Smooth muscle cell (in vitro differentiated cells): Measurements from ENCODE around the gene CAMKV. TPM values are rescaled to one million over a fixed set of nuclear protein-coding genes. Genes with fewer than 3 reads are reported as not detected.

Experiments used
- DNase-seq: peaks from one replicate; lab custom pipeline; 2025; ENCODE audit not compliant: unreplicated experiment; lab: John Stamatoyannopoulos, UW
- H2AFZ ChIP-seq: fragments of 200-600 bp; sonication (generic); 2 replicates; pipeline ENCODE4 v1.6.0; 2016; ENCODE audit warnings: antibody characterized with exemption, low read depth, mild to moderate bottlenecking
- H3F3A ChIP-seq: fragments of 200-600 bp; sonication (generic); 2 replicates; pipeline ENCODE4 v1.6.0; 2017; ENCODE audit warnings: antibody characterized with exemption, low read depth
- H3K27ac ChIP-seq: fragments of 200-600 bp; sonication (generic); 2 replicates; pipeline ENCODE4 v1.5.1; 2016; ENCODE audit warnings: low read depth, mild to moderate bottlenecking
- H3K27me3 ChIP-seq: fragments of 200-600 bp; sonication (generic); 2 replicates; pipeline ENCODE4 v1.6.1; 2016; ENCODE audit warnings: low read depth, mild to moderate bottlenecking
- H3K36me3 ChIP-seq: fragments of 200-600 bp; sonication (generic); 2 replicates; pipeline ENCODE4 v1.5.1; 2016; ENCODE audit warnings: low read depth
- H3K4me1 ChIP-seq: fragments of 200-600 bp; sonication (generic); 2 replicates; pipeline ENCODE4 v1.5.1; 2016; ENCODE audit warnings: low read depth
- H3K4me2 ChIP-seq: fragments of 200-600 bp; sonication (generic); 2 replicates; pipeline ENCODE4 v1.6.0; 2016; ENCODE audit warnings: mild to moderate bottlenecking
- H3K4me3 ChIP-seq: fragments of 200-600 bp; sonication (generic); 2 replicates; pipeline ENCODE4 v1.5.1; 2016; ENCODE audit warnings: mild to moderate bottlenecking
- H3K79me2 ChIP-seq: fragments of 200-600 bp; sonication (generic); 2 replicates; pipeline ENCODE4 v1.6.0; 2016; ENCODE audit warnings: low read depth, mild to moderate bottlenecking
- H3K9ac ChIP-seq: fragments of 200-600 bp; sonication (generic); 2 replicates; pipeline ENCODE4 v1.6.0; 2016; ENCODE audit warnings: low read depth
- H3K9me3 ChIP-seq: fragments of 200-600 bp; sonication (generic); replicated peaks from 2 replicates; pipeline ENCODE4 v1.5.1; 2016; ENCODE audit warnings: low read depth
- H4K20me1 ChIP-seq: fragments of 200-600 bp; sonication (generic); 2 replicates; pipeline ENCODE4 v1.6.0; 2016; ENCODE audit warnings: low read depth
- WGBS: methylation state at CpG from one replicate; pipeline ENCODE4 v1.1.7; 2016; ENCODE audit warnings: low lambda C conversion rate; 5-methylcytosine and 5-hydroxymethylcytosine counted together
- polyA plus RNA-seq: library from polyadenylated mRNA; unstranded; fragments of >200 nt; fragmentation: Nextera tagmentation; extraction: Ambion mirVana; gene quantifications from 2 replicates; pipeline ENCODE4 v1.2.1, GENCODE V29; 2016
- total RNA-seq: library from RNA; depleted of rRNA; stranded (reverse); fragments of >200 nt; gene quantifications from 2 replicates; pipeline ENCODE4 v1.2.3, GENCODE V29; 2014
- TF ChIP-seq, protein P1 (sequence below): fragments of 200-600 bp; sonication (generic); IDR thresholded peaks from 2 replicates; pipeline ENCODE4 v1.5.1; 2017; ENCODE audit warnings: borderline replicate concordance, mild to moderate bottlenecking, antibody characterized with exemption; ENCODE audit not compliant: insufficient read depth, poor library complexity, severe bottlenecking

Gene CAMKV
- total and polyA plus RNA-seq, 2 experiments from 2014 or later, result not detected

DNA sequence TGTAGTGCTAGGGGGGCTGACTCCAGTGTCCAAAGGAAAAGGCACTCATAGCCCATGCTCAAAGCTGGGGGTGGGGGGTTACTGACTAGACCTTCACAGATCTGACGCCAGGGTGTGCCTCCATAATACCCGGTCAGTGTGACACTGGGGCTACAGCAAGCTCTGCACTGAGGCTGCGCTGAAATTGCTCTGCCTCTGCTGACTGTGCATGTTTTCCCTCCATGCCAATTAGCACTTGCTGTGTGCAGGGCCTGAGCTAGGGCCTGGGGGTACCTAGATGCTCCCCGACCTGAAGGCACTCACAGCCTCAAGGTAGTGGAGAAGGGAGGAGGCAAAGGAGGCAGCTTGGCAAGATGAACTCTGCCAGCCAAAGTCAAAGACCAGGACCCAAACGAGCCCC lies 5.2 kb downstream of the CAMKV start:
- Histone ChIP-seq H3K4me2 (no peak overlapping the region), H3F3A (no peaks in the 10 kb centered on the region), H3K9me3 (no peaks in the 10 kb centered on the region), H3K79me2 (no peaks in the 10 kb centered on the region), H2AFZ (no peak overlapping the region), H3K4me1 (peaks cover 16% of the 10 kb centered on the region), H3K4me3 (no peak overlapping the region), H3K36me3 (no peaks in the 10 kb centered on the region), H3K27ac (no peak overlapping the region), H4K20me1 (no peaks in the 10 kb centered on the region), H3K27me3 (peaks cover 28% of the 10 kb centered on the region), H3K9ac (no peak overlapping the region)
- 77% methylated on average over 5 of the region's 5 CpGs for WGBS
- DNase-seq, result no peak
- TF ChIP-seq, protein P1, sequence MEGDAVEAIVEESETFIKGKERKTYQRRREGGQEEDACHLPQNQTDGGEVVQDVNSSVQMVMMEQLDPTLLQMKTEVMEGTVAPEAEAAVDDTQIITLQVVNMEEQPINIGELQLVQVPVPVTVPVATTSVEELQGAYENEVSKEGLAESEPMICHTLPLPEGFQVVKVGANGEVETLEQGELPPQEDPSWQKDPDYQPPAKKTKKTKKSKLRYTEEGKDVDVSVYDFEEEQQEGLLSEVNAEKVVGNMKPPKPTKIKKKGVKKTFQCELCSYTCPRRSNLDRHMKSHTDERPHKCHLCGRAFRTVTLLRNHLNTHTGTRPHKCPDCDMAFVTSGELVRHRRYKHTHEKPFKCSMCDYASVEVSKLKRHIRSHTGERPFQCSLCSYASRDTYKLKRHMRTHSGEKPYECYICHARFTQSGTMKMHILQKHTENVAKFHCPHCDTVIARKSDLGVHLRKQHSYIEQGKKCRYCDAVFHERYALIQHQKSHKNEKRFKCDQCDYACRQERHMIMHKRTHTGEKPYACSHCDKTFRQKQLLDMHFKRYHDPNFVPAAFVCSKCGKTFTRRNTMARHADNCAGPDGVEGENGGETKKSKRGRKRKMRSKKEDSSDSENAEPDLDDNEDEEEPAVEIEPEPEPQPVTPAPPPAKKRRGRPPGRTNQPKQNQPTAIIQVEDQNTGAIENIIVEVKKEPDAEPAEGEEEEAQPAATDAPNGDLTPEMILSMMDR, result no peak

DNA sequence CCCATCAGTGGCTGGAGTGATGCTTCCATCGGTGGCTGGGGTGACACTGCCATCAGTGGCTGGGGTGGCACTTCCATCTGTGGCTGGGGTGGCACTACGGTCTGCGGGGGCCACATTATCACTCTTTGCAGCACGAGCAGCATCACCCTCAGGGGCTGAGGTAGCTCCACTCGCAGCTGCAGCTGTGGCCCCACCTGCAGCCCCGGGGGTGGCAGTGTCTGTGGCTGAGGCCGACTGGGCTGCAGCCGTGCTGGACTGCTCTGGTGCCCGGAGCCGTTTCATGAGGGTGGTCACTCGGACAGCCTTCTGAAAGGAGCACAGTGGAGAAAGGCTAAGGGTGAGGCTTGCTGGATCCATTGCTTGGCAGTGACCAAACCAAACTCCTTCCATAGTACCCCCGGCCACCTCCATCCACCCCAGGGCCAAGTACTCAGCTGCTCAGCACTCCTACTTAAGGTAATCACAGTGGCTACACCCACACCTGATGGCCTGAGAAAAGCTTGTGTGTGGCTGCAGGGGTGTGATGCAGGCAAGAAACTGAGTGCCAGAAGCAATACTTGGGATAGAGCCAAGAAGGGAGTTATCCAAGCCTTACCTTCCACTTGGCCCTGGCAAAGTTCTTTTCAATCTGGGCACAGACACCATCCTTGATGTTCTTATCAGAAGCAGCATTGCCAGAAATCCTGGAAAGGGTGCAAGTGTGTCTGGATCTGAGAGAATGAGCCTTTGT lies 10.0 kb downstream of the CAMKV start:
- H3K4me1 ChIP-seq, result peaks cover 7% of the 10 kb centered on the region
- H3K27ac ChIP-seq, result no peak overlapping the region
- no peak overlapping the region for H3K4me3 ChIP-seq
- TF ChIP-seq, protein P1, result no peak
- no peaks in the 10 kb centered on the region for H3F3A ChIP-seq
- no peak overlapping the region for H3K9ac ChIP-seq
- H3K27me3 ChIP-seq, result peaks cover 8% of the 10 kb centered on the region
- DNase-seq, result no peak
- no peaks in the 10 kb centered on the region for H3K9me3 ChIP-seq
- WGBS, result 82% methylated on average over 12 of the region's 12 CpGs
- H2AFZ ChIP-seq, result no peak overlapping the region
- no peak overlapping the region for H3K4me2 ChIP-seq
- H3K36me3 ChIP-seq, result no peaks in the 10 kb centered on the region
- H3K79me2 ChIP-seq, result no peaks in the 10 kb centered on the region
- no peaks in the 10 kb centered on the region for H4K20me1 ChIP-seq

- H3K27me3 ChIP-seq, result no peaks in the 10 kb centered on the region
- WGBS, result 7% methylated on average over 52 of the region's 52 CpGs
- TF ChIP-seq, protein P1, result no peak
Measured at GRCh38 chr3:49856181-49857005, 13.3 kb downstream of the CAMKV start, which contains the start of gene TRAIP. TRAIP (minus strand) TSS chr3:49856564; CDS start chr3:49856453, 111 bp downstream.

More at GRCh38 chr3:49856181-49857005, 13.3 kb downstream of the CAMKV start, which contains the start of gene TRAIP:
- no peaks in the 10 kb centered on the region for H3K9me3 ChIP-seq
- H3K4me3 ChIP-seq, result peak within 1 kb of the TSS; percentile 74
- H2AFZ ChIP-seq, result peak within 1 kb of the TSS; percentile 97
- no peaks in the 10 kb centered on the region for H3K36me3 ChIP-seq
- no peaks in the 10 kb centered on the region for H4K20me1 ChIP-seq
- peaks cover 7% of the 10 kb centered on the region for H3K4me1 ChIP-seq
- H3K9ac ChIP-seq, result peak within 1 kb of the TSS; percentile 62
- H3K79me2 ChIP-seq, result no peaks in the 10 kb centered on the region
- peak; percentile 75 for DNase-seq
- peak within 1 kb of the TSS; percentile 97 for H3K4me2 ChIP-seq
- H3F3A ChIP-seq, result no peaks in the 10 kb centered on the region
- no peak within 1 kb of the TSS for H3K27ac ChIP-seq
